ENCODE measurements around the gene PIGR. TPM values are rescaled to one million over a fixed set of nuclear protein-coding genes. Genes with fewer than 3 reads are reported as not detected.

The PIGR gene
- total and polyA plus RNA-seq, 2 of the 4 experiments (the other 2 are of a cell fraction), result not detected

- Histone ChIP-seq H2BK20ac (ENCODE audit: low read depth, low read length) (no peak overlapping the region), H2AK9ac (replicated peaks; ENCODE audit: low read depth, low read length, poor library complexity) (no peak overlapping the region), H3K9ac (ENCODE audit: low read depth, low read length) (no peak overlapping the region), H2BK15ac (ENCODE audit: low read depth, low read length) (no peak overlapping the region), H3K18ac (ENCODE audit: low read depth, low read length) (no peak overlapping the region), H3K79me1 (ENCODE audit: low read depth in 1 of 2, low read length in 2 of 2) (peaks cover 0 to 11% of the 10 kb centered on the region in 2 experiments; a peak in 2 of 4 replicates), H4K5ac (ENCODE audit: low read depth, low read length) (no peak overlapping the region), H3K9me1 (ENCODE audit: insufficient read depth, low read length) (peaks cover 18% of the 10 kb centered on the region), H3K23ac (ENCODE audit: low read depth, low read length) (no peak overlapping the region), H3K27me3 (ENCODE audit: control insufficient read depth, insufficient read depth, low read length) (peaks cover 8% of the 10 kb centered on the region; the same call in 1 of the 2 replicates), H3K4me2 (ENCODE audit: low read depth, low read length) (no peak overlapping the region), H3K4ac (ENCODE audit: low read depth, low read length) (no peak overlapping the region), H2AK5ac (ENCODE audit: low read depth, low read length) (peak overlapping the region; percentile 27; the same call in 1 of the 2 replicates), H3K56ac (ENCODE audit: extremely low read depth, insufficient read depth, low read length) (no peak overlapping the region), H2BK5ac (ENCODE audit: low read depth, low read length, poor library complexity, severe bottlenecking) (no peak overlapping the region), H4K8ac (ENCODE audit: low read depth in 2 of 2, low read length in 2 of 2) (no peak overlapping the region), H2BK120ac (ENCODE audit: low read depth, low read length) (peak overlapping the region; percentile 58; the same call in 1 of the 2 replicates), H3K14ac (replicated peaks; ENCODE audit: low read depth, low read length) (no peak overlapping the region), H3K4me3 (ENCODE audit: insufficient read depth, low read depth, low read length) (no peak overlapping the region), H3K36me3 (ENCODE audit: control insufficient read depth, insufficient read depth, low read length) (no peaks in the 10 kb centered on the region), H3K4me1 (ENCODE audit: control insufficient read depth, insufficient read depth, low read length) (peaks cover 9% of the 10 kb centered on the region), H2AFZ (replicated peaks; ENCODE audit: low read length, poor library complexity) (no peak overlapping the region), H4K91ac (ENCODE audit: insufficient read depth, low read depth, low read length) (no peak overlapping the region), H3K27ac (ENCODE audit: insufficient read depth, low read length) (no peak overlapping the region), H4K20me1 (ENCODE audit: insufficient read depth, low read length) (no peaks in the 10 kb centered on the region), H3K9me3 (ENCODE audit: control insufficient read depth, insufficient read depth, low read length) (no peaks in the 10 kb centered on the region)
- DNase-seq (no peak), ATAC-seq (ENCODE audit: low read depth) (no peak)
- ChIA-PET CTCF (interaction anchor here (1.0 to 2.3 kb wide), 3 partner anchors 98 to 173 kb away, joined by 3 to 12 read pairs (median 12); no protein-coding TSS in a partner anchor), POLR2A (ENCODE audit: unreplicated experiment) (interaction anchor here (0.9 kb wide), 1 partner anchor 13 kb away, joined by 3 read pairs; no protein-coding TSS in a partner anchor)
- no CpG with 5 or more reads among the region's 10 CpGs for WGBS, 2 experiments (ENCODE audit: extremely low coverage in 2 of 2, insufficient read length in 1 of 2)
- dilution Hi-C loops (cut with HindIII; ENCODE audit: low sequenced_read_pairs, unreplicated experiment) (no loop called here), intact Hi-C loops (cut with micrococcal nuclease) (no loop called here), in situ Hi-C loops (cut with MboI; ENCODE audit: low sequenced_read_pairs) (no loop called here)
- TF ChIP-seq FOS (IDR thresholded peaks at IDR 0.05; ENCODE audit: low read depth, low read length), result no peak
- TF ChIP-seq RFX5 (IDR thresholded peaks at IDR 0.05; ENCODE audit: low read depth, low read length), result no peak
- no peak for TF ChIP-seq SMC3 (IDR thresholded peaks at IDR 0.05; ENCODE audit: low read depth, low read length)
- TF ChIP-seq BHLHE40 (IDR thresholded peaks at IDR 0.05; ENCODE audit: low read depth, low read length), result no peak
- no peak for TF ChIP-seq USF2 (IDR thresholded peaks at IDR 0.05; ENCODE audit: low read depth, low read length)
- no peak for TF ChIP-seq RCOR1 (IDR thresholded peaks at IDR 0.05; ENCODE audit: insufficient replicate concordance, low read length)
- no peak for TF ChIP-seq CHD1 (IDR thresholded peaks at IDR 0.05; ENCODE audit: low read depth, low read length)
- no peak for TF ChIP-seq CTCF (conservative IDR thresholded peaks at IDR 0.05; ENCODE audit: low read depth, low read length)
- TF ChIP-seq CEBPB (IDR thresholded peaks at IDR 0.05; ENCODE audit: low read depth, low read length), result no peak
- TF ChIP-seq MAFK (IDR thresholded peaks at IDR 0.05; ENCODE audit: low read depth, low read length), result no peak
- TF ChIP-seq MXI1 (IDR thresholded peaks at IDR 0.05; ENCODE audit: borderline replicate concordance, low read depth, low read length), result no peak
- TF ChIP-seq RAD21 (IDR thresholded peaks at IDR 0.05; ENCODE audit: low read length), result no peak
- no TSS peak for BruUV-seq (replicated peaks)
These were observed 38.2 kb downstream of the PIGR start for GRCh38 chr1:206908038-206908437.

All from IMR-90 (cell line).